Activated CD8-positive, alpha-beta memory T cell treated with anti-CD3 and anti-CD28 coated beads for 36 hours (primary cell): ENCODE measurements around the gene SUPT7L. TPM values are rescaled to one million over a fixed set of nuclear protein-coding genes. Genes with fewer than 3 reads are reported as not detected.

Source experiments
- CTCF ChIA-PET: fragments of 350-600 bp; sonication (Branson Sonifier 250); formaldehyde crosslinking; loops from one replicate; lab custom pipeline; 2021; ENCODE audit warnings: antibody characterized with exemption; lab: Charles Lee
- POLR2A ChIA-PET: fragments of 350-600 bp; sonication (Branson Sonifier 250); formaldehyde crosslinking; loops from one replicate; lab custom pipeline; 2021; ENCODE audit warnings: antibody characterized with exemption; lab: Charles Lee
- total RNA-seq, 2 experiments: library from RNA; stranded (reverse); gene quantifications; one replicate each; pipeline ENCODE4 v1.2.3, GENCODE V29; 2021

SUPT7L gene
- total RNA-seq, 2 experiments from 2014 or later: 27.5 to 31.0 TPM

DNA sequence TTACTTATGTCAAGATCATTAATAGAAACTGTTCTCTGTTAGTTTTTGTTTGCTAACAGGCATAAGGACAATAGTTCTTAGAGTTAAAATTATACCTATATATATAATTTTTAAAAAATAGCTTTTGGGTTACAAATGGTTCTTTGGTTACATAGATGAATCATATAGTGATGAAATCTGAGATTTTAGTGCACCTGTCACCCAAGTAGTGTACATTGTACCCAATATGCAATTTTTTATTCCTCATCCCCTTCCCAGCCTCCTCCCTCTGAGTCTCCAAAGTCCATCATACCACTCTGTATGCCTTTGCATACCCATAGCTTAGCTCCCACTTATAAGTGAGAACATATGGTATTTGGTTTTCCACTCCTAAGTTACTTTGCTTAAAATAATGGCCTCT, 26.6 kb upstream of the SUPT7L start:
- CTCF ChIA-PET: no interaction called here

GRCh38 chr2:27689424-27689823, 26.0 kb upstream of the SUPT7L start:
- ChIA-PET CTCF (no interaction called here), POLR2A (no interaction called here)

More for the DNA sequence above, 26.6 kb upstream of the SUPT7L start:
- POLR2A ChIA-PET: no interaction called here

DNA sequence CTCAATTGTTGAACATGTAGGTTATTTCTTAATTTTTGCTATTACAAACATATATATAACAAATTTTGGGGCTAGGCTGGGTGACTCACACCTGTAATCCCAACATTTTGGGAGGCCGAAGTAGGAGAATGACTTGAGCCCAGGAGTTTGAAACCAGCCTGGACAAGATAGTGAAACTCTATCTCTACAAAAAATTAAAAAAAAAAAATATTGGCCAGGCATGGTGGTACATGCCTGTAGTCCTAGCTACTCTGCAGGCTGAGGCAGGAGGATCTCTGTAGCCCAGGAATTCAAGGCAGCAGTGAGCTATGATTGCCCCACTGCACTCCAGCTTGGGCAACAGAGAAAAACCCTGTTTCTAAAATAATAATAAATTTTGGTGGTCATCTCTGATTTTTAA, 23.8 kb upstream of the SUPT7L start:
- ChIA-PET CTCF (no interaction called here), POLR2A (no interaction called here)

- POLR2A ChIA-PET: interaction anchor here (0.6 kb wide), 1 partner anchor 57 kb away, joined by 3 read pairs; no protein-coding TSS in a partner anchor
- CTCF ChIA-PET: interaction anchor here (0.6 to 1.2 kb wide), 2 partner anchors 18 to 27 kb away, joined by 4 read pairs; no protein-coding TSS in a partner anchor
Observed at GRCh38 chr2:27685577-27685976, 22.2 kb upstream of the SUPT7L start.

DNA sequence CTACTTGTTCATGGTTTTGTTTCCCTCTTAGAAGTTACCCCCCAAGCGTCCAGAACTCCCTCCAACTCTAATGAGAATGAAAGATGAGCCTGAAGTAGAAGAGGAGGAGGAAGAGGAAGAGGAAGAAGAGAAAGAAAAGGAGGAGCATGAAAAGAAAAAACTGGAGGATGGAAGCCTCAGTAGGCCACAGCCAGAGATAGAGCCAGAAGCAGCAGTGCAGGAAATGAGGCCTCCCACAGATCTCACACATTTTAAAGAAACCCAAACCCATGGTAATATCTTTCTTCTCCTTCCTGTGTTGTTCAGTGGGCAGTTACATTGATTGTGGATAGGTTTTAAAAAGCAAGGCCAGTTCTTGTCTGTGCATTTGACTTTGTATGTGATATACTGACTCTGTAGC, 21.6 kb upstream of the SUPT7L start:
- CTCF ChIA-PET: interaction anchor here (0.6 to 1.2 kb wide), 2 partner anchors 19 to 28 kb away, joined by 4 read pairs; no protein-coding TSS in a partner anchor
- POLR2A ChIA-PET: interaction anchor here (0.7 kb wide), 1 partner anchor 21 kb away, joined by 4 read pairs; no protein-coding TSS in a partner anchor

GRCh38 chr2:27683390-27684071, 20.1 kb upstream of the SUPT7L start:
- ChIA-PET POLR2A (interaction anchor here (0.7 to 0.9 kb wide), 2 partner anchors 276 to 313 kb away, joined by 3 read pairs; partner anchors contain the start of gene SNX17), CTCF (interaction anchor here (0.5 to 2.4 kb wide), 28 partner anchors 9 to 1510 kb away, joined by 3 to 13 read pairs (median 4); partner anchors contain the start of genes CCDC121, FNDC4, GCKR and GPN1)

DNA sequence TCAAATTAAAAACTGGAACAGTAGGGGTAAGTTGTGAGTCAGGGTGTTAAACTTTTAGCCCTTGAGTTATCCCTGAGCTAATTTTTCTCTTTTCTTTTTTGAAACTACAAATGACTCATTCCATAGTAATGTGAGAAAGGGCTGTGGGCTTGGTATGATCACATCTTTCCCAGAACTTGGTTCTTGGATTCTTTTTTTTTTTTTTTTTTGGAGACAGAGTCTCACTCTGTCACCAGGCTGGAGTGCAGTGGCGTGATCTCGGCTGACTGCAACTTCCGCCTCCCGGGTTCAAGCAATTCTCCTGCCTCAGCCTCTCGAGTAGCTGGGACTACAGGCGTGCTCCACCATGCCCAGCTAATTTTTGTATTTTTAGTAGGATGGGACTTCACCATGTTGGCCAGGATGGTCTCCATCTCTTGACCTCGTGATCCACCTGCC, 18.9 kb upstream of the SUPT7L start:
- CTCF ChIA-PET: interaction anchor here (0.5 to 2.4 kb wide), 19 partner anchors 9 to 741 kb away, joined by 3 to 13 read pairs (median 5); partner anchors contain the start of genes CCDC121, FNDC4, GCKR and GPN1
- POLR2A ChIA-PET: interaction anchor here (0.6 to 1.4 kb wide), 5 partner anchors 29 to 1506 kb away, joined by 3 to 6 read pairs (median 4); partner anchors contain the start of gene PPM1G

DNA sequence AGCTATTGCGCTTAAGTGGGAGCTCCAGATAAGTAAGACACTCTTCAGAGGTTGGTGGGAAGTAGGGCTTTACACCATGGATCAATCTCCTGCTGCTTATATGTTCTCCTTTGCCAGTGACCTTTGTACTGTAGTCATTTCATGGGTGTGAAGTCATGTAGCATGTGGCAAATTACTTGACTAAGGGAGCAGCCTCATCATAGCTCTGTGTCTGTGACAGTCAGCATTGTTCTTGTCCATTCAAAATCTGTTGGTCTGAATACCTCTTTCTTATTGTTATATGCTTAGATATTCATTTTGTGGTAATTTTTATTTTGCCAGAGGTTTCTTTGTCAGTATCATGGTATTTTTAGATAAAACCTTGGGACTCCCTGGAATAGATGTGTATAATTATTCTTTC, 18.4 kb upstream of the SUPT7L start:
- POLR2A ChIA-PET: interaction anchor here (0.6 to 1.4 kb wide), 4 partner anchors 29 to 1032 kb away, joined by 3 to 6 read pairs (median 4); partner anchors contain the start of gene PPM1G
- CTCF ChIA-PET: interaction anchor here (0.7 to 2.4 kb wide), 13 partner anchors 8 to 252 kb away, joined by 3 to 13 read pairs (median 5); partner anchors contain the start of genes CCDC121, GPN1, SLC4A1AP and SUPT7L

GRCh38 chr2:27680571-27680970, 17.2 kb upstream of the SUPT7L start:
- ChIA-PET CTCF (interaction anchor here (1.4 to 1.7 kb wide), 2 partner anchors 12 to 15 kb away, joined by 4 to 6 read pairs; no protein-coding TSS in a partner anchor), POLR2A (no interaction called here)

DNA sequence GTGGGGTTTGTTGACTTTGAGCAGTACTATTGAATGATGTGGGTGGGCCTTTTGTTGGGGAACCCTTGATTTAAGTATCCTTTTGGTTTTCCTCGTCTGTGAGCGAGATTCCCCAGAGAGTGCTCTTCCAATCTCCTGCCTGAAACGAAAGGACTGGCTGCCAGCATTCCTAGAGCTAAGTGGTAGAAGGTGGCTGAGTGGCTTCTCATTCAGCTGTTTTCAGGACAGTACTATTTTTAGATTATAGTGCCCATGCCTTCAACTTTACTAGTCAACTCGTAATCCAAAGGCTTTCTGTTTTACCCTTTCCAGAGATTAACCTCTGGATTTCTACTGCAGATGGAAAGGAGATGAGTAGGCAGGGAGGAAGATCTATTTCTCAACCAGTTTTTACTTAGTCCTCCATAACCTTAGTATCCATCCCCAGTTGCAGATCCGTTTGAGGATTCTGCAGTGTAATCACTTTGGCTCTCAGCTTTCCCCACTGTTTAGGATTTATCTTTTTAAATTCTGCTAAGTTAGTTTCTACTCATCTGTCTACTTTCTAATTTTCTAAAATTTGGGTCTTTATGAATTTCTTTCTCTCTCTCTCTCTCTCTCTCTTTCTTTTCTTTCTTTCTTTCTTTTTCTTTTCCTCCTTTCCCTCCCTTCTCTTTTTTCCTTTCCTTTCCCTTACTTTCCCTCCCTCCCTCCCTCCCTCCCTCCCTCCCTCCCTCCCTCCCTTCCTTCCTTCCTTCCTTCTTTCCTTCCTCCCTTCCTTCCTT, 9.5 kb upstream of the SUPT7L start:
- CTCF ChIA-PET: interaction anchor here (0.6 to 0.9 kb wide), 2 partner anchors 9 to 10 kb away, joined by 3 to 4 read pairs; no protein-coding TSS in a partner anchor
- POLR2A ChIA-PET: no interaction called here

DNA sequence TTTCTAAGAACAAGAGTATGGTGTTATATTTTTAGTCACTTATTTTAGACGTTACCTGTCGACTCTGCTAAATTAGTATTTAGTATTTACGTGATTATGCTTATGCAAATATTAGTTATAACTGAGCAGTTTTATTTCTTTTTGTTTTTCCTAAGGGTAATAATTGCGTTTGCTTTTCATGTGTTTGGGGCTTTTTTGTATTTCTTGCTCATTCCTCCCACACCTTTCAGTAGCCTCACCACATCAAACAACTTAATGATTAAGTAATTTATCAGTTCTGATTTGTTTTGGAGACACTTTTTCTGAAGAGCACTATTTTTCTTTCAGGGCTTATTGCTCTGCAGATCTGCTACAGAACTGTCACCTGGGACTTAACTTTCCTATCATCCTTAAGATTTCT, 7.8 kb upstream of the SUPT7L start:
- ChIA-PET POLR2A (no interaction called here), CTCF (no interaction called here)

GRCh38 chr2:27667446-27667845, 4.0 kb upstream of the SUPT7L start:
- ChIA-PET POLR2A (no interaction called here), CTCF (no interaction called here)

DNA sequence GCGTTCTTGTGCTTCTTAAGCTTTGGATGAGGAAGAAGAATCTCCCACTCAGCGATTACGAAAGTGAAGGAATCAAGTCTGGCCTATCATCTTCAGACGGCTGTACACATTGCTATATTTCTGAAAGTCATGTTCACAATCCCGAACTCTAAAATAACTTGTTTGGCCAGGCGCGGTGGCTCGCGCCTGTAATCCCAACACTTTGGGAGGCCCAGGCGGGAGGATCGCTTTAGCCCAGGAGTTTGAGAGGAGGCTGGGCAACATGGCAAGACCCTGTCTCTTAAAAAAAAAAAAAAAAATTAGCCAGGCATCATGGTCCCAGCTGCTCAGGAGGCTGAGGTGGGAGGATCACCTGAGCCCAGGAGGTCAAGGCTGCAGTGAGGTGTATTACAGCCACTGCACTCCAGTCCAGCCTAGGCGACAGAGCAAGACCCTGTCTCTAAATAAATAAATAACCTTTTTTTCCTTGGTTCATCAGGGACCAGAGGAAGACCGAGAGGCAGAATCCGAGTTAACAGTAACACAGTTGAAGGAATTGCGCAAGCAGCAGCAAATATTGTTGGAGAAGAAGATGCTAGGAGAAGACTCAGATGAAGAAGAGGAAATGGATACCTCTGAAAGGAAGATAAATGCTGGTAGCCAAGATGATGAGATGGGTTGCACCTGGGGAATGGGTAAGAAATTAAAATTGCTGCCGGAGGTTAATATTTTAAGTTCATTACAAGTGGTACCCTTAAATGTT, 1.4 kb upstream of the SUPT7L start:
- ChIA-PET POLR2A (interaction anchor here (0.6 kb wide), 1 partner anchor 746 kb away, joined by 5 read pairs; no protein-coding TSS in a partner anchor), CTCF (interaction anchor here (1.6 to 2.0 kb wide), 3 partner anchors 9 to 18 kb away, joined by 5 to 10 read pairs (median 6); no protein-coding TSS in a partner anchor)

DNA sequence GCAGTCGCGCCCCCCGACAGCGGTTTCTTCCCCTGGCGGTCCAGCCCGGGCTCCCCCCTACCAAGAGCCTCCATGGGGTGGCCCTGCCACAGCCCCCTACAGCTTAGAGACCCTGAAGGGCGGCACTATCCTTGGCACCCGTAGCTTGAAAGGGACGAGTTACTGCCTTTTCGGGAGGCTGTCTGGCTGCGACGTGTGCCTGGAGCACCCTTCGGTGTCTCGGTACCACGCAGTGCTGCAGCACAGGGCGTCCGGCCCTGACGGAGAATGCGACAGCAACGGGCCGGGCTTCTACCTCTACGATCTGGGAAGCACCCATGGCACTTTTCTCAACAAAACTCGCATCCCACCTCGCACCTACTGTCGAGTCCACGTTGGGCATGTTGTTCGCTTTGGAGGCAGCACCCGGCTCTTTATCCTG, 750 bp upstream of the SUPT7L start:
- ChIA-PET POLR2A (interaction anchor here (0.6 kb wide), 2 partner anchors 20 to 746 kb away, joined by 4 to 5 read pairs; no protein-coding TSS in a partner anchor), CTCF (interaction anchor here (1.0 to 2.0 kb wide), 5 partner anchors 10 to 233 kb away, joined by 3 to 10 read pairs (median 5); no protein-coding TSS in a partner anchor)

DNA sequence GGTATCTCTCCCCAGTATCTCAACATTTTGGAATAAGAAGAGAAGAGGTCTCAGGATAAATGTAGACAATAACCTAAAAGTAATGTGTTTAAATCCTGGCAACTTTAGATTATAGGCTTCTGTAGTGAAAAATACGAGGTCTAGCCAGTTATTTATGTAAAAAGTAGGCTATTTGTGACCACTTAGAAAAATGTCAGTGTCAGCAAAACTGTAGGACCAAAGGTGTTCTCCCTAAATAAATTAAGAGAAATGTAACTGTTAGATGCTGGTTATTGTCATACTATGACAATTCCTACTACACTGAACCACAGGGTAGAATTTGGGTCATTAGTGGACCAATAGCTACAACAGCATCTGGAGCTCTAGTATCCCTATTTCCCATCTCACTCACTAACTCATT, 2.0 kb downstream of the SUPT7L start:
- ChIA-PET CTCF (no interaction called here), POLR2A (no interaction called here)

DNA sequence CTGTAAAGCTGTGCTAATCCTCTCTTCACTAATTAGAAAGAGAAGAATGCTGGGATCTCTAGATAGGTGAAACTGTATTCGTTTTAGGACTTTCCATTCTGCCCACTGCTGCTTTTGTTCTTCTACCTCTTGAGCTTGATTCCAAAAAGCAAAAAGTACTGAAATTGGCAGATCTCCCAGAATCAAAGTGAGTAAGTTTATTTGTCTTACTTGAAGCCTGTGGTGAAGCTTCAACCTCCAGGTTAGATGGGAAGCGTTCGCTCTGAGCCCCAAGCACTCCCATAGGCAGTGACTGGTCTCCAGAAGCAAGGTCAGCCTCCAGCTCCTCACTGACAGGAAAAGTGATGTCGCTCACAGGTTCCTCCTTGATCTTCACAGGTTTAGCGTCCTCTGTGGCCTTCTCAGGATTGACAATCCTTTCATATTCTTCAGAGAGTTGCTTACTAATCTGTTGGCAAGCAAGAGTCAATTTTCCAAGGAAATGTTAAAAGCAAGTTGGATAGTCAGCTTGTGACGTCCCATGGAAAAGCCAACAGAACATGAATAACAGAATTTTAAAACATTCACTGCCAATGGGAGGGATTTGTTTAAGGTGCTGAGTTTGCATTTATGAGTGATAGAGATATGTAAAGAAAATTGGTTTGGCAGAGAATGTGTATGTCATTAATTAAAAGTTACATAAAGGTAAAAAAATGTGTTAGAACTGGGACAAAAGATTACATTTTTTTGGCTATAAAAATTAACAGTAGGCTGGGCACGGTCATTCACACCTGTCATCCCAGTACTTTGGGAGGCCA, 8.1 kb downstream of the SUPT7L start:
- CTCF ChIA-PET: interaction anchor here (0.9 kb wide), 1 partner anchor 26 kb away, joined by 3 read pairs; no protein-coding TSS in a partner anchor
- POLR2A ChIA-PET: no interaction called here

DNA sequence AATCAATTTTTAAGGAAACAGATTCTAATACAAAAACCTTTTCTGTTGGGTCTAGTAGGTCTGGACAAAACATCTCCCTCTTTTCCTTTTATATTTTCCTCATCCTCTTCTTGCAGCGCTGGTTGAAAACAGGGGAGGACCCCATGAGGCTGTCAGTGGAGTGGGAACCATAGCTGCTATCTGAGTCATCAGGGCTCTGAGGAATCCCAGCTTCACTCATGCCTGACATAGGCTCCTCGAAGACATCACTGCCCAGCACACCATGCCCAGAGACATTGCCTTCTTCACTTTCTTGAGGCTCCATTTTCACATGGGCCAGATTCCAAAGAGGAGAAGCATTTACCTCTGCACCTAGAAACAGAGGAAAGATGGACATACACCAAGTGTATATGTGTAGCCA, 10.0 kb downstream of the SUPT7L start:
- POLR2A ChIA-PET: interaction anchor here (1.1 kb wide), 1 partner anchor 29 kb away, joined by 3 read pairs; no protein-coding TSS in a partner anchor
- CTCF ChIA-PET: interaction anchor here (1.5 kb wide), 1 partner anchor 30 kb away, joined by 3 read pairs; no protein-coding TSS in a partner anchor
